SKM-1 (cell line): Measurements from ENCODE around the gene MSH3.

ENCODE experiments used
- DNase-seq: peaks from one replicate; lab custom pipeline; 2025; ENCODE audit not compliant: unreplicated experiment; lab: John Stamatoyannopoulos, UW

The MSH3 gene

GRCh38 chr5:80654391-80655230, at the start of gene MSH3, which contains the start of gene DHFR:
Gene MSH3, plus strand, starts transcription at chr5:80654652. Its CDS starts 76 bp downstream, at chr5:80654728.
Gene DHFR, minus strand, starts transcription at chr5:80654983. Its CDS starts 494 bp downstream, at chr5:80654489.
- DNase-seq, result peak; percentile 91

DNA sequence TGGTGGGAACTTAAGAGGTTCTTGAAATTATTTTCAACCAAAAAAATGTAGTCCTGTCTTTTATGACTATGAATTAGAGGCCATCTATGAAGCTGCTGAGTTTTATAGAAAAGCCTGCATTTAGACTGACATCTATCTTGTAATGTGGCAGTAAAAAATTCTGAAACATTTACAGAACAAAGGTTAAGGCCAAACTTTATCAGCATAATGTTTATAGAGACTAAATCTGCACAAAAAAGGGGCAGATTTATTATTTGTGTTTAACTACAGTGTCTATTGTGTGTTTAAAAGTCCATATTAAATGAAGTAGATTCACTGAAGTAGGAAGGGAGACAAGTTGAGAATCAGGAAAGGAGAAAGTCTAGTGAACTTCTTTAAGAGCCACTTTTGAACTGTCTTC, 47.1 kb upstream of the MSH3 start:
- DNase-seq, result no peak

DNA sequence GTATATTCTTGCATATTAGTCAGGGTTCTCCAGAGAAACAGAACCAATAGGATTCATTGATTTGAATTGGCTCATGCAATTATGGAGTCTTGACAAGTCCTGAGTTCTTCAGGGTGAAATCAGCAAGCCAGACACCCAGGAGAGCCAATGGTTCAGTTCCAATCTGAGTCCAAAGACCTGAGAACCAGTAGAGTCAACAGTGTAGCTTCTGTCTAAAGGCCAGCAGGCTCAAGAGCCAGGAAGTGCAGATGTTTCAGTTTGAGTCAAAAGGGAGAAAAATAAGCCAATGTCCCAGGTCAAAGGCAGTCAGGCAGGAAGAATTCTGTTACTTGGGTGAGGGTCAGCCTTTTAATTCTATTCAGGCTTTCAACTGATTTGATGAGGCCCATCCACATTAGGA, 46.6 kb upstream of the MSH3 start:
- DNase-seq, result no peak

DNA sequence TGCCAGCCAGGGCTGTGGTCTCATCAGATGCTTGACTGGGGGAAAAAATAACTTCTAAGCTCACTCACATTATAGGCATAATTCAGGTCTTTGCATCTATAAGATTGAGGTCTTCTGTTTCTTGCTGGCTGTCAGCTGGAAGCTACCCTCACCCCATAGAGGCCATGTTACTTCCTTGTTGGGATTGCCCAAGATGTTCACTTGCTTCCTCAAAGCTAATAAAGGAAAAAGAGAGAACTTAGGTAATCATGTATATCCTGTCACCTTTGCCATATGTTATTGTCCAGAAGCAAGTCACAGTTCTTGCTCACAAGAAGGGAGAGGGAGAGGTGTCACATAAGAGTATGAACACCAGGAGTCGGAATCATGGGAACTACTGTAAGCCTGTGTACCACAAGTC, 45.7 kb upstream of the MSH3 start:
- peak; percentile 98 for DNase-seq

DNA sequence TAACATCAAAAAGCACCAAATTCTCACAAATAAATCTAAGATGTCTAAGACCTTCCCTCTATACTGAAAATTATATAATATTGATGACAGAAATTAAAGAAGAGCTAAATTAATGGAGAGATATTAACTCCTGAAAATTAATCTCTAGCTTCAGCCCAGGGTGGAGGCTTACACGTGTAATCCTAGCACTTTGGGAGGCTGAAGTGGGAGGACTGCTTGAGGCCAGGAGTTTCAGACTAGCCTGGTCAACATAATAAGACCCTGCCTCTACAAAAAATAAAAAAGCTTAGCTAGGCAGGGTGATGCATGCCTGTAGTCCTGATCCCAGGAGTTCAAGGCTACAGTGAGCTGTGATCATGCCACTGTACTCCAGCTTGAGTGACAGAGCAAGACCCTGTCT, 44.8 kb upstream of the MSH3 start:
- DNase-seq, result no peak

- no peak for DNase-seq
Observed at GRCh38 chr5:80615266-80615914, 39.1 kb upstream of the MSH3 start.

GRCh38 chr5:80618438-80618837, 36.0 kb upstream of the MSH3 start:
- DNase-seq, result no peak

DNA sequence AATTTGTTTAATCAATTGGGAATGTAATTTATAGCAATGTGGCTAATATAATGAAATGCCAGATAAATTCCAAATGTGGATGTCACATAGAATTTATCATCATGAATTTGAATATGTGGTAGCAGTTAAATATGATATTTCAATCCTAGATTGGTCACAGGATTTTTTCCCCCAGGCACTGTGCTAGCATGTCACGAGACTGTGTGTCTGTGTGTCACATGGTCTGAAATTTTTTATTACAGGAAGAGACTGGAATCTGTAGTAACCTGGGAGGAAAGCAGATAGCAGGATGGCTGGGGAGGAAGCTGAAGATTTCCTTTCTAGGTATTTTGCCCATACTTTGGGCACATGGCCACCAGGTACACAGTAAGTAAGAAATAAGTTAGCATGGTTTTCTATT, 35.4 kb upstream of the MSH3 start:
- no peak for DNase-seq

- DNase-seq, result no peak
Observed at GRCh38 chr5:80620211-80620610, 34.2 kb upstream of the MSH3 start.

DNA sequence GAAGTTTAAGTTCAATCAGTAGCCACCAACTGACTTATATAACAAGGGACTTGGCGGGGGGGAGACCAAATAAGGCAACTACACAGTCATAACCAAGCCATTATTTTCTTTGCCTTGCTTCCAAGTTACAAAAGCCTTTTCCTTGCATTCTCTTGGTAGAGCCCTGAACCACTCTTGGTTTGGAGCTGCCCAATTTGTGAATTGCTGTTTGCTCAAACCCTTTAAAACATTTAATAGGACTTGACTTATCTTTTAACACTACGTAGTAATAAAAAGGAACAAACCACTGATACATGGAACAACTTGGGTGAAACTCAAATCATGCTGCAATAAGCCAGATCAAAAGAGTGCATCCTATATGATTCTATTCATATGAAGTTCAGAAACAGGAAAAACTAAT, 31.7 kb upstream of the MSH3 start:
- DNase-seq, result no peak

DNA sequence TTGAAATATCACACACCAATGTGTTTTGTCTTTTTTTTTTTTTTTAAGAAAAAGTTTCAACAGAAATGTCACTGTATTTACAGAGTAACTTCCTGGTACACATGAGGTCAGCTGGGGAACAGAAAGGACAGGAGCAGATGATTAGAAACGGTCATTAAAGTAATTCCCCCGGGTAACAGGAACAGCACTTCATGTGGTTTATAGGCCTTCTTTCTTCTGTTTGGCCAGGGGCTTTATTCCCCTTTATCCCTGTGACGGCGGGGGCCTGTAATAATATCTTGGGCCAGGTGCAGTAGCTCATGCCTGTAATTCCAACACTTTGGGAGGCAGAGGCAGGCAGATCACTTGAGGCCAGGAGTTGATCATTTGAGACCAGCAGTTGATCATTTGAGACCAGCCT, 30.5 kb upstream of the MSH3 start:
- no peak for DNase-seq

DNA sequence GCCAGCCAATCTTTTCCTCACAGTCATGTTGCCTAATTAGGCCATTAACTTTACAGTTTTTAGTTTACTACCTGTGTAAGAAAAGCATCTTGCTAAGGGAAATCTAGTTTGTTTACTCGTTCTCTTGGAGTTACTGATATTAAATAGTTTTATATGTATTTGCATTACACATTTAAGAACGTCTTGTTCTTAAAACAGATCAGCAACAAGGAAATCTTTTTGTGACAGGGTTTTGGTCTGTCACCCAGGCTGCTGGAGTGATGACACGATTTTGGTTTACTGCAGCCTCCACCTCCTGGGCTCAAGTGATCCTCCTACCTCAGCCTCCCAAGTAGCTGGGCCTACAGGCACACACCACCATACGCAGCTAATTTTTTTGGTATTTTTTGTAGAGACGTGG, 29.2 kb upstream of the MSH3 start:
- no peak for DNase-seq

DNA sequence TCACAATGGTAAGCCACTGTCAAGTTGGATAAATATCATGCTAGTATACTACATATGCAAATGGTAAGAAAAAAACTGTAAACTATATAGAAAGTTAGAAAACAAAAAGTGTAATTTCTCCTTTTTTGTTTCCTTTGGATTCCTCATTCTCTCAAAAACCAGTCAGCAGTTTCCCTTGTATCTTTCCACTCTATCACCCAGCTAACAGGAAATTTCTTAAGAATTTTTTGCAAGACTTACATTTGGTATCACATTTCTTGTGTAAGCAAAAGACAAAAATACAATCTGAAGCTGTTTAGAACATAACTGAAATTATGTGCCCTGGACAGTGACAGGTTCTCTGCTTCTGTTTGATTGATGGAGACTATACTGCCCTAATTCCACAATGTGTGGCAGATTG, 25.2 kb upstream of the MSH3 start:
- no peak for DNase-seq

DNA sequence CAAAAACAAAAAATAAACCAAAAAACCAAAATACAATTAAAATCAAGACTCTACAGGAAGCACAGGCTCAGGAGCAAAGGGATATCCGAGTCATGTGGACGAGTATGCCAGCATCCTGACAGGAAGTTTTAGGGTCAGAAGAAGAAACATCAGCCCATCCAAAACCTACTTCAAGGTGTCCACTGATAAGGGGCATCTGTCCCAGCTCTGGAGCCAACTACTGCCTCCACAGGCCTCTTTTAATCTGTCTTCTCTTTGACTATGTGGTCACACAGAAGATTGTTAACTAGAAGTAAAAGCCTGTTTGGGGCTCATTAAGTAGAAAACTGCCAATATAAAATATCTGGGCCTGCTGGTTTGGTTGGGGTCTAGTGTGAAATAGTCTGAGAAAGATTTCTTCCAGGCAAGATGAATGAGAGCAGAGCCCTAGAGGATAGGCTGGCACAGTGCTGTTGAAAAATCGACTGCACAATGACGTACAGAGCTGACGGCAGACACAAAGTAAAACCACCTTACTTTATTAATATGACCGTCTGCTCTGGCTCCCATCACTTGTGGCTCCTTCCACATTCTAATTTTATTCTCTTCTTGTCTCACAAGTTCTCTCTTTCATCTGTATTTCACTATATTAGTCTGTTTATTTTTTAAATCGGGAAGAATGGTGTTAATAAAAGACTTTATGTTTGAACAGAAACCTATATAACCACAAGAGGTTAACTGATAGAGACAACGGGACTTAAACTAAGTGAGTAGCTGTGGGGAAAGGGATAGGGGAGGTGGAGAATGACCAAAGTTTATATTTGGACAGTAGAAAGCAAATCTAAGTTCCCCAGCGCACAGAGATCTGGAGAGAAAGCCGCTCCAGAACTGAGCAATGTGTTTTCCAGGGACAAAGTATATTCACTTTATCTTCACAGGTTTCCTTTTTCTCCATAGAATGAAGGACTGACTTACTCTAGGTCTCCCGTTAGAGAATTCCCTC, 22.9 kb upstream of the MSH3 start:
- DNase-seq, result no peak

DNA sequence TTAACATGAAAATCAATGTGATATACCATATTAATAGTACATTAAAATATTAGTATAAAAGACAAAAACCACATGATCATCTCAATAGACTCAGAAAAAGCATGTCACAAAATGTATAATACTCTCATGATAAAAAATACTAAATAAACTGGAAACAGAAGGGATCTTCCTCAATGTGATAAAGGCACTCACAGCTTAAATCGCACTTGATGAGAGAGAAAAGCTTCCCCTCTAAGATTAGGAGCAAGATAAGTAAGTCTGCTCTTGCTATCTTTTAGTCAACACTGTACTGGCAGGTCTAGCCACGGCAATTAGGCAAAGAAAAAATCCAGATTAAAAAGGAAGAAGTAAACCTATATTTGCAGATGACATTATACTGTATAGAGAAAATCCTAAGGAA, 21.8 kb upstream of the MSH3 start:
- DNase-seq, result no peak

DNA sequence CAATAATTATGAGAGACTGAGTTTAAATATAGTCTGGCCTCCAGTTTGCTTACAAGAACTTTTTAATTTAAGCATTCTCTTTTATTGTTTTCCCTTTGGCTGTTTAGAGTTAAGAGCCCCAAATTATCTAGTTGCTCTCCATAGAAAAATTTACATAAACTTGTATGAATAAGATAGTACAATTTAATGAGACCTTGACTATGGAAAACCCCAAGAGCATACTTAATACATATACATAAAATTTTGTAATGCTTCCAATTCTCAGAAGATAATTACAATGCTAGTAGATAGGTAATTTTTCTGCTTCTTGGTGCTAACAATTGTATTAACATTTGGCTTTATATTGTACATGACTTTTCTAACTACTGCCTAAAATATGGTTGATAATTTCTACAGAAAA, 20.3 kb upstream of the MSH3 start:
- DNase-seq, result no peak

DNA sequence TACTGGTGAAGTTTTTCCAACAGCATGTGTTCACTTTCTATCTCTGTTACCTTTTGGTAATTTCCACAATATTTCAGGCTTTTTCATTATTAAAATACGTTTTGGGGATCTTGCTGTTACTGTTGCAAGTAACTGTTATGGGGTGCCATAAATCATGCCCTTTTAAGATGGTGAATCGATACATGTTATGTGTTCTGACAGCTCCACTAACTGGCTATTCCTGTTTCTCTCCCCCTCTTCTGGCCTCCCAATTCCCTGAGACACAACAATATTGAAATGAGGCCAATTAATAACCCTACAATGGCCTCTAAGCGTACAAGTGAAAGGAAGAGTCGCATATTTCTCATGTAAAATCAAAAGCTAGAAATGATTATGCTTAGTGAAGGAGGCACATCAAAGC, 13.1 kb upstream of the MSH3 start:
- DNase-seq, result no peak

GRCh38 chr5:80644900-80645299, 9.6 kb upstream of the MSH3 start:
- no peak for DNase-seq

- no peak for DNase-seq
Observed at GRCh38 chr5:80646926-80647325, 7.5 kb upstream of the MSH3 start.

DNA sequence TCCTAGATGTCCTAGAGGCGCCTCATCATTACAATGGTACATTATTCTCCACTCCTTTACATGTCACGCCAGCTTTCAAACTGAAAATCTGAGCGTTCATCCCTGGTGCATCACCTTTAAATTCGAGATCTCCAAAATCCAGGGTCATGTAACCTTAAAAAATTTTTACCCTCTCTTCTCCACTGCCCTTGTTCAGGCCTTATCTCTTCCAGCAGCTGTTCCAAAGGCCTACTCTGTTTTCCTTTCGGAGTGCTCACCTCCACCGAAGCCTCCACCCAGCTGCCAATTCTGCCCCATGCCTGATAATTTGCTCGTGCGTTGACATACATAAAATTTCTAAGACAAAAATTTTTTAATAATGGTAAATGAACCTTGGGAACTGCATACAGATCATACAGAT, 950 bp upstream of the MSH3 start:
- no peak for DNase-seq

GRCh38 chr5:80654054-80654390, 430 bp upstream of the MSH3 start:
- DNase-seq, result no peak
